H1 (cell line): Measurements from ENCODE around the gene NARS2.

Experiments
- BCL11A ChIP-seq, 2 experiments: IDR thresholded peaks; one replicate each; pipeline ENCODE4 v1.6.1; 2011; ENCODE audit warnings: low read depth in 2 of 2, low read length in 2 of 2, mild to moderate bottlenecking in 2 of 2
- CREB1 ChIP-seq: IDR thresholded peaks from 2 replicates; pipeline ENCODE4 v1.6.1; 2012; ENCODE audit warnings: inconsistent platforms
- CTCF ChIP-seq, 3 experiments: IDR thresholded peaks; 1 replicate in 2 of 3; 2 replicates in 1 of 3; pipeline versions ENCODE4 v1.5.1 to v1.6.1; 2011; ENCODE audit warnings: low read length in 3 of 3, mild to moderate bottlenecking in 3 of 3, inconsistent platforms in 2 of 3, low read depth in 1 of 3, moderate library complexity in 1 of 3; ENCODE audit not compliant: insufficient read depth in 1 of 3; ENCODE audit errors: control extremely low read depth in 1 of 3
- EZH2 ChIP-seq: fragments of 200-600 bp; sonication (generic); IDR thresholded peaks from 2 replicates; pipeline ENCODE4 v1.7.1; 2012; ENCODE audit warnings: low read depth, mild to moderate bottlenecking, moderate library complexity, low read length, inconsistent platforms; ENCODE audit not compliant: severe bottlenecking
- MAFK ChIP-seq: IDR thresholded peaks from 2 replicates; pipeline ENCODE4 v1.6.1; 2012; ENCODE audit warnings: low read depth, mild to moderate bottlenecking, improper control_type of control experiment, low read length
- MAX ChIP-seq: IDR thresholded peaks from 2 replicates; pipeline ENCODE4 v1.6.1; 2012; ENCODE audit warnings: inconsistent platforms
- PHF8 ChIP-seq: fragments of 200-600 bp; sonication (generic); conservative IDR thresholded peaks from 2 replicates; pipeline ENCODE4 v1.7.1; 2012; ENCODE audit warnings: low read depth, mild to moderate bottlenecking, inconsistent platforms, low read length, moderate library complexity
- POLR2A ChIP-seq, 2 experiments: IDR thresholded peaks; 1 replicate in 1 of 2; 2 replicates in 1 of 2; pipeline ENCODE4 v1.6.1; 2011; ENCODE audit warnings: low read depth in 2 of 2, low read length in 2 of 2, mild to moderate bottlenecking in 2 of 2; ENCODE audit errors: control extremely low read depth in 1 of 2
- RFX5 ChIP-seq: IDR thresholded peaks from 2 replicates; pipeline ENCODE4 v1.6.1; 2011; ENCODE audit warnings: low read depth, low read length, improper control_type of control experiment, borderline replicate concordance
- SP2 ChIP-seq: IDR thresholded peaks from 2 replicates; pipeline ENCODE4 v1.6.1; 2012; ENCODE audit warnings: mild to moderate bottlenecking, low read length, inconsistent platforms
- USF2 ChIP-seq: IDR thresholded peaks from 2 replicates; pipeline ENCODE4 v1.6.1; 2011; ENCODE audit warnings: low read length, improper control_type of control experiment
- YY1 ChIP-seq: IDR thresholded peaks from 2 replicates; pipeline ENCODE4 v1.6.1; 2011; ENCODE audit warnings: low read depth, mild to moderate bottlenecking, low read length

- no peak for TF ChIP-seq CTCF (IDR thresholded peaks at IDR 0.05; ENCODE audit: control extremely low read depth in 1 of 3, insufficient read depth in 1 of 3, low read depth in 1 of 3, low read length in 3 of 3)
- no peak for TF ChIP-seq RFX5
- no peak for TF ChIP-seq USF2
- TF ChIP-seq POLR2A (IDR thresholded peaks at IDR 0.05; ENCODE audit: control extremely low read depth in 1 of 2, low read depth in 2 of 2, low read length in 2 of 2), result no peak
- TF ChIP-seq PHF8, result no peak
- no peak for TF ChIP-seq MAX
- no peak for TF ChIP-seq SP2
- no peak for TF ChIP-seq BCL11A (IDR thresholded peaks at IDR 0.05; ENCODE audit: low read depth in 2 of 2, low read length in 2 of 2)
- TF ChIP-seq YY1, result no peak
- no peak for TF ChIP-seq CREB1
- no peak for TF ChIP-seq MAFK
- no peak for TF ChIP-seq EZH2
These were observed 179.1 kb downstream of the NARS2 start for GRCh38 chr11:78395597-78395996.
